Endodermal cell (in vitro differentiated cells): ENCODE results near the gene C7orf57. TPM values are rescaled to one million over a fixed set of nuclear protein-coding genes. Genes with fewer than 3 reads are reported as not detected.

Source experiments
- DNase-seq: peaks from one replicate; pipeline ENCODE4 v3.0.0-alpha.2; 2017
- H3K27ac ChIP-seq: 2 replicates; pipeline ENCODE4 v1.5.1; 2013; ENCODE audit warnings: mild to moderate bottlenecking, low read depth, low read length, moderate library complexity
- H3K27me3 ChIP-seq: 2 replicates; pipeline ENCODE4 v1.6.1; 2013; ENCODE audit warnings: mild to moderate bottlenecking, low read length, moderate library complexity; ENCODE audit not compliant: insufficient read depth, control insufficient read depth, poor library complexity, severe bottlenecking
- H3K36me3 ChIP-seq: 2 replicates; pipeline ENCODE4 v1.7.0; 2013; ENCODE audit warnings: mild to moderate bottlenecking, low read length, moderate library complexity; ENCODE audit not compliant: control insufficient read depth, insufficient read depth
- H3K4me1 ChIP-seq: one replicate; pipeline ENCODE4 v1.7.0; 2013; ENCODE audit warnings: low read length; ENCODE audit not compliant: control insufficient read depth, insufficient read depth
- H3K4me3 ChIP-seq: 2 replicates; pipeline ENCODE4 v1.5.1; 2013; ENCODE audit warnings: mild to moderate bottlenecking, low read length, moderate library complexity
- H3K9ac ChIP-seq: 2 replicates; pipeline ENCODE4 v1.6.1; 2013; ENCODE audit warnings: mild to moderate bottlenecking, low read length, moderate library complexity; ENCODE audit not compliant: poor library complexity, severe bottlenecking; ENCODE audit errors: extremely low read depth
- H3K9me3 ChIP-seq: 2 replicates; pipeline ENCODE4 v1.6.1; 2013; ENCODE audit warnings: mild to moderate bottlenecking, low read length, moderate library complexity; ENCODE audit not compliant: control insufficient read depth
- H3K27ac Mint-ChIP-seq: 2 replicates; pipeline ENCODE4 v1.8.0; 2020; ENCODE audit warnings: mixed read lengths
- H3K27me3 Mint-ChIP-seq: 2 replicates; pipeline ENCODE4 v1.8.0; 2021; ENCODE audit warnings: mild to moderate bottlenecking, mixed read lengths; ENCODE audit not compliant: insufficient read depth
- H3K36me3 Mint-ChIP-seq: 2 replicates; pipeline ENCODE4 v1.8.0; 2020; ENCODE audit warnings: low read depth, mixed read lengths
- H3K4me1 Mint-ChIP-seq: 2 replicates; pipeline ENCODE4 v1.8.0; 2020; ENCODE audit warnings: mixed read lengths
- H3K4me3 Mint-ChIP-seq: 2 replicates; pipeline ENCODE4 v1.8.0; 2020; ENCODE audit warnings: mild to moderate bottlenecking, moderate library complexity, mixed read lengths
- H3K9me3 Mint-ChIP-seq: 2 replicates; pipeline ENCODE4 v1.8.0; 2020; ENCODE audit warnings: mild to moderate bottlenecking, mixed read lengths
- CTCF ChIP-seq: fragments of 200-600 bp; sonication (generic); conservative IDR thresholded peaks from 2 replicates; pipeline ENCODE4 v1.5.0; 2021; ENCODE audit warnings: antibody characterized with exemption, mild to moderate bottlenecking
- WGBS, 2 experiments: methylation state at CpG; one replicate each; pipeline versions ENCODE4 v1.1.5 to v1.1.7; 2013; ENCODE audit warnings: missing lambda C conversion rate in 2 of 2, mixed read lengths in 1 of 2; ENCODE audit not compliant: insufficient coverage in 1 of 2, insufficient read length in 1 of 2; 5-methylcytosine and 5-hydroxymethylcytosine counted together
- total RNA-seq, 2 donors: library from RNA; stranded (reverse); fragmentation: NEBNext Ultra II Directional in 1 of 2; extraction: Animal tissue kit (Norgen Biotek cat#: 25700) in 1 of 2; gene quantifications; 2 replicates in 1 of 2; 3 replicates in 1 of 2; pipeline ENCODE4 v1.2.1, GENCODE V29; 2021

Gene C7orf57
- total RNA-seq, 2 donors from 2014 or later = 0.57 TPM; not detected in 1

GRCh38 chr7:48045195-48045765, 9.9 kb downstream of the C7orf57 start:
- Histone ChIP-seq H3K9ac (no peak overlapping the region), H3K4me3 (no peak overlapping the region), H3K27ac (no peak overlapping the region), H3K36me3 (no peaks in the 10 kb centered on the region), H3K27me3 (no peaks in the 10 kb centered on the region), H3K4me1 (no peaks in the 10 kb centered on the region), H3K9me3 (no peaks in the 10 kb centered on the region)
- Mint-ChIP-seq H3K36me3 (no peaks in the 10 kb centered on the region), H3K4me1 (peaks cover 16% of the 10 kb centered on the region), H3K9me3 (no peaks in the 10 kb centered on the region), H3K27me3 (no peaks in the 10 kb centered on the region), H3K27ac (no peak overlapping the region), H3K4me3 (no peak overlapping the region)
- 81 to 82% methylated on average over 6 to 9 of the region's 9 CpGs for WGBS, 2 experiments
- DNase-seq = no peak
- TF ChIP-seq CTCF = no peak

GRCh38 chr7:48046458-48046857, 11.1 kb downstream of the C7orf57 start:
- no peaks in the 10 kb centered on the region for H3K9me3 ChIP-seq
- no peaks in the 10 kb centered on the region for H3K36me3 ChIP-seq
- H3K27me3 ChIP-seq = no peaks in the 10 kb centered on the region
- Mint-ChIP-seq H3K36me3 (no peaks in the 10 kb centered on the region), H3K9me3 (no peaks in the 10 kb centered on the region), H3K4me3 (no peak overlapping the region), H3K27ac (no peak overlapping the region), H3K4me1 (peaks cover 11% of the 10 kb centered on the region), H3K27me3 (no peaks in the 10 kb centered on the region)
- H3K27ac ChIP-seq = no peak overlapping the region
- no peak overlapping the region for H3K9ac ChIP-seq
- no peak for DNase-seq
- H3K4me3 ChIP-seq = no peak overlapping the region
- no peaks in the 10 kb centered on the region for H3K4me1 ChIP-seq
- TF ChIP-seq CTCF = no peak
- WGBS, 2 experiments = 86 to 97% methylated on average over 11 to 14 of the region's 14 CpGs

GRCh38 chr7:48048113-48048512, 12.8 kb downstream of the C7orf57 start:
- Histone ChIP-seq H3K36me3 (no peaks in the 10 kb centered on the region), H3K9me3 (no peaks in the 10 kb centered on the region), H3K27ac (no peak overlapping the region), H3K9ac (no peak overlapping the region), H3K27me3 (no peaks in the 10 kb centered on the region), H3K4me3 (no peak overlapping the region), H3K4me1 (no peaks in the 10 kb centered on the region)
- 95 to 96% methylated on average over 8 of the region's 8 CpGs for WGBS, 2 experiments
- H3K4me1 Mint-ChIP-seq = peaks cover 2% of the 10 kb centered on the region
- no peak for TF ChIP-seq CTCF
- H3K4me3 Mint-ChIP-seq = no peak overlapping the region
- H3K9me3 Mint-ChIP-seq = no peaks in the 10 kb centered on the region
- H3K27ac Mint-ChIP-seq = no peak overlapping the region
- H3K27me3 Mint-ChIP-seq = no peaks in the 10 kb centered on the region
- H3K36me3 Mint-ChIP-seq = no peaks in the 10 kb centered on the region
- DNase-seq = no peak
